Ascending aorta (tissue), 2 donors: ENCODE results near the gene VCP. TPM values are rescaled to one million over a fixed set of nuclear protein-coding genes. Genes with fewer than 3 reads are reported as not detected.

Experiments used
- DNase-seq, 2 donors: peaks; one replicate each; pipeline ENCODE4 v3.0.0-alpha.2; 2019; ENCODE audit warnings: low spot score in 2 of 2
- H3K27ac ChIP-seq, 2 donors: fragments of 200-600 bp; sonication (generic); one replicate each; pipeline ENCODE4 v1.5.1; 2016 to 2017; ENCODE audit warnings: mild to moderate bottlenecking in 1 of 2
- H3K27me3 ChIP-seq: fragments of 200-600 bp; sonication (generic); one replicate; pipeline ENCODE4 v1.5.1; 2017
- H3K36me3 ChIP-seq, 2 donors: fragments of 200-600 bp; sonication (generic); one replicate each; pipeline ENCODE4 v1.5.1; 2016
- H3K4me1 ChIP-seq, 2 donors: fragments of 200-600 bp; sonication (generic); one replicate each; pipeline ENCODE4 v1.5.1; 2016 to 2017; ENCODE audit warnings: mild to moderate bottlenecking in 1 of 2
- H3K4me3 ChIP-seq, 2 donors: fragments of 200-600 bp; sonication (generic); one replicate each; pipeline ENCODE4 v1.5.1; 2016 to 2017; ENCODE audit warnings: mild to moderate bottlenecking in 1 of 2
- H3K9me3 ChIP-seq, 2 donors: fragments of 200-600 bp; sonication (generic); one replicate each; pipeline ENCODE4 v1.5.1; 2016
- intact Hi-C: fragments of 100-400 bp; cut with DNase I; formaldehyde crosslinking; loops from one replicate; pipeline ENCODE4 v1.15.1; 2023
- total RNA-seq: library from RNA; depleted of rRNA; stranded (reverse); fragments of >200 nt; gene quantifications from one replicate; pipeline ENCODE4 v1.1.0, GENCODE V29; 2016
- TF ChIP-seq, protein P1 (sequence below), 3 experiments: fragments of 200-600 bp in 2 of 3; fragments of 450-650 bp in 1 of 3; sonication (generic) in 2 of 3; IDR thresholded peaks; one replicate each; pipeline ENCODE4 v1.5.1; 2016 to 2019; ENCODE audit warnings: antibody characterized with exemption in 3 of 3, mild to moderate bottlenecking in 1 of 3, moderate library complexity in 1 of 3

The VCP gene
- total RNA-seq, 1 donor from 2014 or later, result 96.3 TPM

DNA sequence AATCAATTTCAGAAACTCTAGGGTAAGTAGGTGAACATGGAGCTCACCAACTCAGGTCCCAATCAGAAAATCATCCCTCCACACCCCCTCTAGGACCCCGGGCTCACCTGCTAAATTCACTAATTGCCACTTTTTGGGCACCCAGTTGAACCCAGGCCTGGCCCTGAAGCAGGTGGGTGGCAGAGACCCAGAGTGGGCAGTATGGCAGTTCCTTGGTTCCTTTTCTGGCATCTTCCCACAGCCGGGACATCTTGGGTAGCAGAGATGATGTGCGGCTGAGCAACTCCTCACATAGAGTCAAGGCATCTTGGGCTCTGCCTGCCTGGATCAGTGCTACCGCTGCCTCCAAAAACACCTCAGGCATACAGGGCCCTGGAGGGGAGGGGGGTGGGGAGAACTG is 2.9 kb upstream of the VCP start:
- Histone ChIP-seq H3K4me3 (no peak overlapping the region), H3K36me3 (no peaks in the 10 kb centered on the region), H3K27ac (no peak overlapping the region), H3K27me3 (no peaks in the 10 kb centered on the region), H3K9me3 (no peaks in the 10 kb centered on the region), H3K4me1 (peaks cover 14 to 20% of the 10 kb centered on the region in 2 donors)
- intact Hi-C loops, result loop anchor here (10.0 kb wide), 1 partner anchor 421 kb away; the partner anchor contains the start of gene IL11RA
- TF ChIP-seq, protein P1, sequence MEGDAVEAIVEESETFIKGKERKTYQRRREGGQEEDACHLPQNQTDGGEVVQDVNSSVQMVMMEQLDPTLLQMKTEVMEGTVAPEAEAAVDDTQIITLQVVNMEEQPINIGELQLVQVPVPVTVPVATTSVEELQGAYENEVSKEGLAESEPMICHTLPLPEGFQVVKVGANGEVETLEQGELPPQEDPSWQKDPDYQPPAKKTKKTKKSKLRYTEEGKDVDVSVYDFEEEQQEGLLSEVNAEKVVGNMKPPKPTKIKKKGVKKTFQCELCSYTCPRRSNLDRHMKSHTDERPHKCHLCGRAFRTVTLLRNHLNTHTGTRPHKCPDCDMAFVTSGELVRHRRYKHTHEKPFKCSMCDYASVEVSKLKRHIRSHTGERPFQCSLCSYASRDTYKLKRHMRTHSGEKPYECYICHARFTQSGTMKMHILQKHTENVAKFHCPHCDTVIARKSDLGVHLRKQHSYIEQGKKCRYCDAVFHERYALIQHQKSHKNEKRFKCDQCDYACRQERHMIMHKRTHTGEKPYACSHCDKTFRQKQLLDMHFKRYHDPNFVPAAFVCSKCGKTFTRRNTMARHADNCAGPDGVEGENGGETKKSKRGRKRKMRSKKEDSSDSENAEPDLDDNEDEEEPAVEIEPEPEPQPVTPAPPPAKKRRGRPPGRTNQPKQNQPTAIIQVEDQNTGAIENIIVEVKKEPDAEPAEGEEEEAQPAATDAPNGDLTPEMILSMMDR (IDR thresholded peaks at IDR 0.05), result no peak
- DNase-seq, result no peak

DNA sequence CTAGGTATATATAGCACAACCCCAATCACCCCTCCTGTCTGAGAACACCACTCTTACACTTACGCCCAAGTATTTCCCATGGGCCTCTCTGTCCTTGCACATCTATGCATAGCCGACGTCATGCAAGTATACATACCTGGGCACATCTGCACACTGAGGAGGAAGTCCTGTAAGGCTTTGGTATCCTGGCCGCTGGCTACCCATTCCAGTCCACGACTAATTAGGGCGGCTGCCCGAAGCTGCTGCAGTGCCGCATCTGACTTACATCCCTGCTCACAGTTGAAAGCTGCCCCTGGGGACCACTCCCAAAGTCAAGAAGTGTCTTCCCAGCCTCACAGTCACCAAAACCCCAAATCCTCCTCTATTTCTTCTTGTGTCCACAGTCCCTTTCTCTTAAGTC is 2.4 kb upstream of the VCP start:
- DNase-seq, result no peak
- intact Hi-C loops, result loop anchor here (10.0 kb wide), 1 partner anchor 420 kb away; the partner anchor contains the start of gene IL11RA

DNA sequence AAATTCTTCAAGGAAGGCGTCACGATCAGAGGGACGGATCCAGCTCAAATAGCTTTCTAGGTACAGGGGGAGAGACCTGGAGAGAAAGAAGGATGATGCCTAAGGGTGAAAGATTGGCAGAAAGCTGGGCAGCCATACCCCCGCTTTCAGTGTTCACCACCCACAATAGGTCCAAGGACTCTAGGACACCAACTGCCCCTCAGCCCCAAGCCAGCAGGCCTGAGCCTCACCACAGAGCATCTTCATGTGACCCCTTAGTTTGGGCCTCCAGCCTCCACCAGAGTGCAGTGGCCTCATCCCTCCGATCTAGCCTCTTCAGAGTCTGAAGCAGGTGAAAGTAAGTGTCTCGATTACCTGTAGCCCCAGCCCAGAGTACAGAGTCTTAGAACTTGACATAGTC is 1.7 kb upstream of the VCP start:
- intact Hi-C loops, result loop anchor here (10.0 kb wide), 1 partner anchor 419 kb away; the partner anchor contains the start of gene IL11RA
- H3K4me3 ChIP-seq, result no peak overlapping the region
- H3K9me3 ChIP-seq, result no peaks in the 10 kb centered on the region
- TF ChIP-seq, protein P1 (IDR thresholded peaks at IDR 0.05), result no peak
- DNase-seq, result no peak
- no peak overlapping the region for H3K27ac ChIP-seq
- no peaks in the 10 kb centered on the region for H3K27me3 ChIP-seq
- no peaks in the 10 kb centered on the region for H3K36me3 ChIP-seq
- H3K4me1 ChIP-seq, result peaks cover 18 to 29% of the 10 kb centered on the region in 2 donors

More for the DNA sequence above, 2.4 kb upstream of the VCP start:
- no peak overlapping the region for H3K4me3 ChIP-seq
- H3K36me3 ChIP-seq, result no peaks in the 10 kb centered on the region
- no peaks in the 10 kb centered on the region for H3K9me3 ChIP-seq
- TF ChIP-seq, protein P1 (IDR thresholded peaks at IDR 0.05), result no peak
- H3K27ac ChIP-seq, result no peak overlapping the region
- H3K4me1 ChIP-seq, result peaks cover 19 to 25% of the 10 kb centered on the region in 2 donors
- H3K27me3 ChIP-seq, result no peaks in the 10 kb centered on the region

DNA sequence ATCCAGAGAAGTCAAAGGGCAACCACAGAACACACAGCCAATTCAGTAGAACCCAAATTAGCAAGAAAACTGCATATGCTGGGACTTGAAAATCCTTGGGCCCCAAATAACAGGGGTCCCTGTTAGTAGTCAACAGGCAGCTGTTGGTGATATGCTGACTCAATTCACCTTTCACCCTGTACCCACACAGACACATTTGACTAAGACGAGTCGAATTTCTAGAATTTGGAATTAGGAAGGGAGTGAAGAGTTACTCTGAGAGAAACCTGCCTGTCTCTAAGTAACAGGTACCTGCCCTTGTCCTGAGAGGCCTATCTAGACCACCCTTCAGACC is 821 bp upstream of the VCP start:
- Histone ChIP-seq H3K36me3 (peaks cover 0 to 2% of the 10 kb centered on the region in 2 donors), H3K4me3 (peak overlapping the region; percentile 8 to 79), H3K27me3 (no peaks in the 10 kb centered on the region), H3K4me1 (peaks cover 17 to 31% of the 10 kb centered on the region in 2 donors), H3K27ac (peak overlapping the region; percentile 100), H3K9me3 (no peaks in the 10 kb centered on the region)
- intact Hi-C loops, result loop anchor here (2.0 to 10.0 kb wide), 2 partner anchors 90 to 418 kb away; partner anchors contain the start of genes IL11RA and UNC13B
- TF ChIP-seq, protein P1 (IDR thresholded peaks at IDR 0.05), result no peak
- DNase-seq, result no peak

DNA sequence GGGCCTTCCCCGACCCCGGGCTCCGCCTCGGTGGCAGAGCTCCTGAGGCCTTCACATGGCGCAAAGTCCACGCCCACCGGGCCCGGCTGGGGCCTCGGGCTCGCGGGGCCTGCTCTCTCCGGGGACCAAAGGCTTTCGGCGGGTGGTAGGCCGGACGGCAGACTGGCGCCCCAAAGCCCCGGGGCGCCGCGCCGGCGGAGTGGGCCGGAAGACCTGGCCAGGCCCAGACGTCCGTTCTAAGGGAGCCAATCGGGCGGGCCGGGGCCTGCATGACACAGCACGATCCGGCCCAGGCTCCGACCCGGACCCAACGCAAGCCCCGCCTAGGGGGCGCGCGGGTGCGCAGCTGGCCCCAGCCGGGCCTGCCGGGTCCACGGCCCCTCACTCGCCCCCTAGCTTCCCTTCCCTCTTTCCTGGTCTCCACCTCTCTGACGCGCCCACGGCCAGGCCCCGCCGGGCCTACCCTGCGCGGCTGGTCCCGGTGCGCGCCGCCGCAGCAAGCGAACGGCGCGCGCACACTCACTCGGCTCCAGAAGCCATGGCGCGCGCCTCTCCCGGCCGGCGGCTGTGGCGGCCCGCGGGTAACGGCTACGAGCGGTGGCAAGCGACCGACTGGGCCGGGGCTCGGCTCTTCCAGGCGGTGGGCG is 488 bp downstream of the VCP start:
- Histone ChIP-seq H3K36me3 (peaks cover 13 to 16% of the 10 kb centered on the region in 2 donors), H3K27me3 (no peaks in the 10 kb centered on the region), H3K27ac (peak overlapping the region; percentile 100), H3K4me1 (peaks cover 17 to 36% of the 10 kb centered on the region in 2 donors), H3K9me3 (no peaks in the 10 kb centered on the region), H3K4me3 (peak overlapping the region; percentile 79 to 91)
- intact Hi-C loops, result loop anchor here (1.0 to 10.0 kb wide), 6 partner anchors 8 to 417 kb away; partner anchors contain the start of genes DNAJB5, IL11RA, PIGO and UNC13B
- DNase-seq, result peak; percentile 51 to 93
- TF ChIP-seq, protein P1 (IDR thresholded peaks at IDR 0.05), result peak; percentile 25 to 52 (median 37)
